ENCODE measurements around the gene B2M. TPM values are rescaled to one million over a fixed set of nuclear protein-coding genes. Genes with fewer than 3 reads are reported as not detected.
"Not testable (repeated sequence)": the region's sequence is repeated elsewhere in the genome, so short reads cannot be mapped to it uniquely, and the experiment has no call there.

Gene B2M
- total RNA-seq, 2 experiments from 2014 or later: 6,300 to 6,473 TPM

- CTCF ChIA-PET: interaction anchor here (1.2 to 2.7 kb wide), 4 partner anchors 9 to 33 kb away, joined by 3 to 12 read pairs (median 5); partner anchors contain the start of genes B2M and PATL2
- POLR2A ChIA-PET: interaction anchor here (1.0 to 2.6 kb wide), 5 partner anchors 14 to 31 kb away, joined by 3 to 19 read pairs (median 4); partner anchors contain the start of genes B2M and PATL2
- Mint-ChIP-seq H3K36me3 (ENCODE audit: low read depth) (peaks cover 17% of the 10 kb centered on the region), H3K4me3 (no peak overlapping the region), H3K9me3 (ENCODE audit: insufficient read depth) (peaks cover 16% of the 10 kb centered on the region), H3K27me3 (ENCODE audit: low read depth) (peaks cover 1% of the 10 kb centered on the region), H3K27ac (no peak overlapping the region), H3K4me1 (ENCODE audit: low read depth) (peaks cover 25% of the 10 kb centered on the region)
- DNase-seq (no peak), ATAC-seq (no peak)
These were observed 14.3 kb upstream of the B2M start for GRCh38 chr15:44697014-44697413.

GRCh38 chr15:44698641-44699040 is 12.7 kb upstream of the B2M start:
- DNase-seq: no peak
- ChIA-PET POLR2A (interaction anchor here (0.9 to 2.6 kb wide), 4 partner anchors 8 to 35 kb away, joined by 3 to 10 read pairs (median 4); partner anchors contain the start of genes B2M and PATL2), CTCF (interaction anchor here (0.9 to 1.2 kb wide), 3 partner anchors 12 to 37 kb away, joined by 3 to 7 read pairs (median 6); partner anchors contain the start of genes B2M, PATL2 and TRIM69)
- Mint-ChIP-seq H3K27ac (no peak overlapping the region), H3K9me3 (ENCODE audit: insufficient read depth) (peaks cover 28% of the 10 kb centered on the region), H3K36me3 (ENCODE audit: low read depth) (peaks cover 27% of the 10 kb centered on the region), H3K4me1 (ENCODE audit: low read depth) (peaks cover 20% of the 10 kb centered on the region), H3K4me3 (no peak overlapping the region), H3K27me3 (ENCODE audit: low read depth) (peaks cover 1% of the 10 kb centered on the region)
- no peak for ATAC-seq

GRCh38 chr15:44700676-44701075 is 10.6 kb upstream of the B2M start:
- H3K4me3 Mint-ChIP-seq; H3K27me3 Mint-ChIP-seq (ENCODE audit: low read depth); H3K4me1 Mint-ChIP-seq (ENCODE audit: low read depth); H3K27ac Mint-ChIP-seq; DNase-seq; ATAC-seq: not testable (repeated sequence)
- ChIA-PET CTCF (interaction anchor here (2.0 kb wide), 1 partner anchor 38 kb away, joined by 7 read pairs; the partner anchor contains the start of gene SPG11), POLR2A (interaction anchor here (1.2 kb wide), 1 partner anchor 10 kb away, joined by 5 read pairs; the partner anchor contains the start of genes B2M and PATL2)
- Mint-ChIP-seq H3K9me3 (ENCODE audit: insufficient read depth) (peaks cover 37% of the 10 kb centered on the region), H3K36me3 (ENCODE audit: low read depth) (peaks cover 41% of the 10 kb centered on the region)

GRCh38 chr15:44705986-44706385 is 5.3 kb upstream of the B2M start:
- Mint-ChIP-seq H3K9me3 (ENCODE audit: insufficient read depth) (peaks cover 26% of the 10 kb centered on the region), H3K27ac (peak overlapping the region; percentile 36), H3K4me3 (no peak overlapping the region), H3K36me3 (ENCODE audit: low read depth) (peaks cover 56% of the 10 kb centered on the region), H3K27me3 (ENCODE audit: low read depth) (no peaks in the 10 kb centered on the region), H3K4me1 (ENCODE audit: low read depth) (peaks cover 27% of the 10 kb centered on the region)
- CTCF ChIA-PET: interaction anchor here (1.0 to 18.3 kb wide), 4 partner anchors 9 to 47 kb away, joined by 3 to 476 read pairs (median 6); partner anchors contain the start of gene SPG11
- POLR2A ChIA-PET: interaction anchor here (20.7 to 20.9 kb wide), 2 partner anchors 23 to 30 kb away, joined by 1989 to 2005 read pairs; partner anchors contain the start of genes SPG11 and TRIM69
- ATAC-seq: no peak
- no peak for DNase-seq

- peaks cover 25% of the 10 kb centered on the region for H3K9me3 Mint-ChIP-seq (ENCODE audit: insufficient read depth)
- H3K27ac Mint-ChIP-seq: peak overlapping the region; percentile 36
- H3K27me3 Mint-ChIP-seq (ENCODE audit: low read depth): no peaks in the 10 kb centered on the region
- H3K36me3 Mint-ChIP-seq (ENCODE audit: low read depth): peaks cover 60% of the 10 kb centered on the region
- H3K4me3 Mint-ChIP-seq: no peak overlapping the region
- ChIA-PET POLR2A (interaction anchor here (20.7 to 20.9 kb wide), 2 partner anchors 22 to 31 kb away, joined by 1989 to 2005 read pairs; partner anchors contain the start of genes SPG11 and TRIM69), CTCF (interaction anchor here (1.0 to 18.3 kb wide), 4 partner anchors 9 to 47 kb away, joined by 3 to 476 read pairs (median 6); partner anchors contain the start of gene SPG11)
- DNase-seq (no peak), ATAC-seq (no peak)
- peaks cover 27% of the 10 kb centered on the region for H3K4me1 Mint-ChIP-seq (ENCODE audit: low read depth)
These were observed 4.9 kb upstream of the B2M start for GRCh38 chr15:44706401-44706800.

GRCh38 chr15:44706946-44707636 is 4.2 kb upstream of the B2M start:
- H3K4me1 Mint-ChIP-seq (ENCODE audit: low read depth): peaks cover 25% of the 10 kb centered on the region

GRCh38 chr15:44710236-44711095 is 851 bp upstream of the B2M start:
- Mint-ChIP-seq H3K36me3 (ENCODE audit: low read depth) (peaks cover 71% of the 10 kb centered on the region), H3K27me3 (ENCODE audit: low read depth) (no peaks in the 10 kb centered on the region), H3K4me3 (peak overlapping the region; percentile 99), H3K4me1 (ENCODE audit: low read depth) (peaks cover 33% of the 10 kb centered on the region), H3K27ac (peak overlapping the region; percentile 96), H3K9me3 (ENCODE audit: insufficient read depth) (no peaks in the 10 kb centered on the region)
- ChIA-PET CTCF (interaction anchor here (0.8 to 18.3 kb wide), 17 partner anchors 11 to 131 kb away, joined by 3 to 476 read pairs (median 7); partner anchors contain the start of genes SPG11 and TRIM69), POLR2A (interaction anchor here (0.5 to 20.9 kb wide), 22 partner anchors 10 to 741 kb away, joined by 3 to 2005 read pairs (median 6); partner anchors contain the start of genes EIF3J, SPG11 and TRIM69)
- no peak for ATAC-seq
- peak; percentile 66 for DNase-seq

More at GRCh38 chr15:44706946-44707636, 4.2 kb upstream of the B2M start:
- no peak overlapping the region for H3K4me3 Mint-ChIP-seq
- DNase-seq: no peak
- no peak for ATAC-seq
- H3K27ac Mint-ChIP-seq: no peak overlapping the region
- ChIA-PET CTCF (interaction anchor here (0.8 to 18.3 kb wide), 6 partner anchors 14 to 48 kb away, joined by 3 to 476 read pairs (median 5); partner anchors contain the start of gene SPG11), POLR2A (interaction anchor here (20.7 to 20.9 kb wide), 2 partner anchors 22 to 31 kb away, joined by 1989 to 2005 read pairs; partner anchors contain the start of genes SPG11 and TRIM69)
- peaks cover 62% of the 10 kb centered on the region for H3K36me3 Mint-ChIP-seq (ENCODE audit: low read depth)
- H3K27me3 Mint-ChIP-seq (ENCODE audit: low read depth): no peaks in the 10 kb centered on the region
- peaks cover 20% of the 10 kb centered on the region for H3K9me3 Mint-ChIP-seq (ENCODE audit: insufficient read depth)

GRCh38 chr15:44711743-44712345 is 527 bp downstream of the B2M start:
- H3K4me1 Mint-ChIP-seq (ENCODE audit: low read depth): peaks cover 42% of the 10 kb centered on the region
- peak overlapping the region; percentile 99 for H3K4me3 Mint-ChIP-seq
- no peaks in the 10 kb centered on the region for H3K9me3 Mint-ChIP-seq (ENCODE audit: insufficient read depth)
- H3K27ac Mint-ChIP-seq: peak overlapping the region; percentile 96
- peak; percentile 73 for DNase-seq
- H3K27me3 Mint-ChIP-seq (ENCODE audit: low read depth): no peaks in the 10 kb centered on the region
- ATAC-seq: peak; percentile 37
- POLR2A ChIA-PET: interaction anchor here (1.0 to 20.9 kb wide), 20 partner anchors 11 to 285 kb away, joined by 3 to 2005 read pairs (median 8); partner anchors contain the start of genes EIF3J, SPG11 and TRIM69
- H3K36me3 Mint-ChIP-seq (ENCODE audit: low read depth): peaks cover 80% of the 10 kb centered on the region
- CTCF ChIA-PET: interaction anchor here (1.0 to 18.3 kb wide), 12 partner anchors 11 to 128 kb away, joined by 3 to 476 read pairs (median 10); partner anchors contain the start of genes SPG11 and TRIM69

GRCh38 chr15:44712346-44713005 is 1.2 kb downstream of the B2M start:
- CTCF ChIA-PET: interaction anchor here (0.8 to 18.3 kb wide), 7 partner anchors 11 to 129 kb away, joined by 3 to 476 read pairs (median 31); partner anchors contain the start of genes SPG11 and TRIM69
- H3K4me3 Mint-ChIP-seq: peak overlapping the region; percentile 99
- DNase-seq (peak; percentile 83), ATAC-seq (peak; percentile 24)
- POLR2A ChIA-PET: interaction anchor here (1.0 to 20.9 kb wide), 8 partner anchors 14 to 166 kb away, joined by 3 to 2005 read pairs (median 11); partner anchors contain the start of genes SPG11 and TRIM69
- peaks cover 48% of the 10 kb centered on the region for H3K4me1 Mint-ChIP-seq (ENCODE audit: low read depth)
- H3K36me3 Mint-ChIP-seq (ENCODE audit: low read depth): peaks cover 81% of the 10 kb centered on the region
- peak overlapping the region; percentile 96 for H3K27ac Mint-ChIP-seq
- no peaks in the 10 kb centered on the region for H3K9me3 Mint-ChIP-seq (ENCODE audit: insufficient read depth)
- H3K27me3 Mint-ChIP-seq (ENCODE audit: low read depth): no peaks in the 10 kb centered on the region
